ENCODE measurements around the gene DTNBP1.

DTNBP1 gene

DNA sequence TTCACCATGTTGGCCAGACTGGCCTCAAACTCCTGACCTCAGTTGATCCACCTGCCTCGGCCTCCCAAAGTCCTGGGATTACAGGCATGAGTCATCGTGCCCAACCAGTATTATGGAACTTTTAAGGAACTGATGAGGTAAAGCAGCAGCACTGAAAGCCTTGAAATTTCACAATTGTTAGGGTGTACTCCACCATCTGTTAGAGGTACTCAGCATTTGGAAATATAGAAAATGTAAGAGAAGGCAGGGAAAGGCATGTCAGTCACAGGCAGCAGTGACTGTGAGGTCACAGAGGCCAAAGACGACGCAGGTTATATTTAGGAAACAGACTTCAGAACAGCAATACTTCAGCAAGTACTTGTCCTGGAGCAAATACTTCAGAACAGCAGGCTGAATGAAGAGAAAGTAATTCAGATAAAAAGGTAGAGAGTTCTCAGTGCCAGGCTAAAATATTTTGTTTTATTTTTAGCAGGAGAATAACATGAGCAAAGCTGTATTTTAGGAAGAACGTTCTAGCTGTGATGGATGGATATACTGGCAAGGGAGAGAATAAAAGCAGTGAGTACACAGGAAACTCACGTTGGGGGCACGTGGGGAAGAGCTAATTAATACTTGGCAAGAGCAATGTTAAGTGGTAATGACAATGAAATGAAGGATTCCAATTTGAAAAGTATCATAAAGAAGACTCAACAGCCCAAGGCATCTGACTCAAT, 67.2 kb downstream of the DTNBP1 start:
- no peak for DNase-seq (ENCODE audit: low read depth)
- TF ChIP-seq, protein P1, sequence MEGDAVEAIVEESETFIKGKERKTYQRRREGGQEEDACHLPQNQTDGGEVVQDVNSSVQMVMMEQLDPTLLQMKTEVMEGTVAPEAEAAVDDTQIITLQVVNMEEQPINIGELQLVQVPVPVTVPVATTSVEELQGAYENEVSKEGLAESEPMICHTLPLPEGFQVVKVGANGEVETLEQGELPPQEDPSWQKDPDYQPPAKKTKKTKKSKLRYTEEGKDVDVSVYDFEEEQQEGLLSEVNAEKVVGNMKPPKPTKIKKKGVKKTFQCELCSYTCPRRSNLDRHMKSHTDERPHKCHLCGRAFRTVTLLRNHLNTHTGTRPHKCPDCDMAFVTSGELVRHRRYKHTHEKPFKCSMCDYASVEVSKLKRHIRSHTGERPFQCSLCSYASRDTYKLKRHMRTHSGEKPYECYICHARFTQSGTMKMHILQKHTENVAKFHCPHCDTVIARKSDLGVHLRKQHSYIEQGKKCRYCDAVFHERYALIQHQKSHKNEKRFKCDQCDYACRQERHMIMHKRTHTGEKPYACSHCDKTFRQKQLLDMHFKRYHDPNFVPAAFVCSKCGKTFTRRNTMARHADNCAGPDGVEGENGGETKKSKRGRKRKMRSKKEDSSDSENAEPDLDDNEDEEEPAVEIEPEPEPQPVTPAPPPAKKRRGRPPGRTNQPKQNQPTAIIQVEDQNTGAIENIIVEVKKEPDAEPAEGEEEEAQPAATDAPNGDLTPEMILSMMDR (IDR thresholded peaks at IDR 0.05; ENCODE audit: low read depth, low read length, missing control alignments): no peak
- H3K4me3 ChIP-seq (ENCODE audit: low read depth, low read length): no peak overlapping the region

DNA sequence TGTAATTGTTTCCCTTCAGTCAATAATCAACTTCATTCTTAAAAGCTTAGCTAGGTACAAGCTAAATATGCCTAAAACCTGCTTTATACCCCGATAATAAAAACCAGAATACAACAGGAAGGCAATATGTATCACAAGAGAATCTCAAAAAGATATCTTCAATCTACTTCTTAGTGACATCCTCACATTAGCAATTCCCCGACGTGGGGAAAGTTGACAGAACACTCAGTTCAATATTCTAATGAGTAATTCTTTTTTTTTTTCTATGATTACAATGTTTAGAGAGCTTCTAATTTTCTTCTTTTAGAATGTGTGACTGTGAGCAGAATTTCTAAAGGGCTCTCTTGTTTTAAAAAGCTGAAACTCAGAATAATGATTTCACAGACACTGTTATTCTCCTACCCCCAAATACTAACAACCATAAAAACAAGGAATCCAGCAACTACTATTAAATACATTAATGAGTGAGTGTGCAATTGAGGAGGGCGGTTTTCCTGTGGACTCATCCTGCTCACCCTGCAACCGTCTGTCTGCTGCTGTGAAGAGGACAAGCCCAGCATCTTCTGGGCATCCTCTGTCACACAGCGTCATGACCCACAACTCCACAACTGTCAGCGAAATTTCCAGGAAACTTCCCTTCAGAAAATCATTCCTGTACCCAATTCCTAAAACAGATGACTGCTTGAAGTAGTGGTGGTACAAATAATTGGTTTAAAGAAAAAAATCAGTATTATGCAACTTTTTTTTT, 68.1 kb downstream of the DTNBP1 start:
- H3K4me3 ChIP-seq (ENCODE audit: low read depth, low read length): no peak overlapping the region
- DNase-seq (ENCODE audit: low read depth): no peak
- TF ChIP-seq, protein P1 (IDR thresholded peaks at IDR 0.05; ENCODE audit: low read depth, low read length, missing control alignments): no peak

DNA sequence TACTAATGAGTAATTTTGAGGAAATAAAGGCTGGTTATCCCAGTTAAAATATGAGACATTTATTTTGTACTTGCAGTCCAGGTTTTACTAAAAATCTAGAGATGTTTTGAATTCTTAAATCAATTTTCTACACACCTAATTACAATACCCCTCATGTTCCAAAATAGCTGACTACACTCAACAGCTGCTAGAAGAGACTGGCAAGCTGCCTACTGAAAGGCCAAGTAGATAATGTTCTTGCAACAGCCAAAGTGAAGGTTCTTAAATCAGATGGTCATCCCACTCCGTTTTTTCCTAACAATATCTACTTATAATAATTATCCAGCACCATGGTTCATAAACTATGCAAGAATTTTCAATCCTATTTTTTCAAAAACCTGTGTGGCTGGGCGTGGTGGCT, 69.0 kb downstream of the DTNBP1 start:
- H3K4me3 ChIP-seq (ENCODE audit: low read depth, low read length): no peak overlapping the region
- TF ChIP-seq, protein P1 (IDR thresholded peaks at IDR 0.05; ENCODE audit: low read depth, low read length, missing control alignments): no peak
- no peak for DNase-seq (ENCODE audit: low read depth)

DNA sequence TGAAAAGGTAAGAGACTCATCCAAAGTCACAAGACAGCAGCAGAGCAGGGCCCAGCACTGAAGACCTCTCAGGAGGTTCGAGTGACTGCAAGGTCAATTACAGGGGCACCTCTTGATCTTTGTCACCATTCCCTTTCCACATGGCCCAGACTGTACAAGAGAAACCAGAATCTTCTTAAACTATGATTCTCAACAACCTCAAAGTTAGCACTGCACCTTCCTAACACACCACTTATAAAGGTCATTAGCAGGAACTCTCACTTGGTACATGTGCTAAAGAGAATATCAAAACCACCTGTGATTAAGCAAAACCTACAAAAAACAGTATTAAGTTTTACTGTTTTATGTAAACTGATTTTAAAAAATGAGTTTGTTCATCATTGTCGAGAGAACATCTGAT, 70.2 kb downstream of the DTNBP1 start:
- H3K4me3 ChIP-seq (ENCODE audit: low read depth, low read length): no peak overlapping the region
- no peak for DNase-seq (ENCODE audit: low read depth)
- TF ChIP-seq, protein P1 (IDR thresholded peaks at IDR 0.05; ENCODE audit: low read depth, low read length, missing control alignments): no peak

DNA sequence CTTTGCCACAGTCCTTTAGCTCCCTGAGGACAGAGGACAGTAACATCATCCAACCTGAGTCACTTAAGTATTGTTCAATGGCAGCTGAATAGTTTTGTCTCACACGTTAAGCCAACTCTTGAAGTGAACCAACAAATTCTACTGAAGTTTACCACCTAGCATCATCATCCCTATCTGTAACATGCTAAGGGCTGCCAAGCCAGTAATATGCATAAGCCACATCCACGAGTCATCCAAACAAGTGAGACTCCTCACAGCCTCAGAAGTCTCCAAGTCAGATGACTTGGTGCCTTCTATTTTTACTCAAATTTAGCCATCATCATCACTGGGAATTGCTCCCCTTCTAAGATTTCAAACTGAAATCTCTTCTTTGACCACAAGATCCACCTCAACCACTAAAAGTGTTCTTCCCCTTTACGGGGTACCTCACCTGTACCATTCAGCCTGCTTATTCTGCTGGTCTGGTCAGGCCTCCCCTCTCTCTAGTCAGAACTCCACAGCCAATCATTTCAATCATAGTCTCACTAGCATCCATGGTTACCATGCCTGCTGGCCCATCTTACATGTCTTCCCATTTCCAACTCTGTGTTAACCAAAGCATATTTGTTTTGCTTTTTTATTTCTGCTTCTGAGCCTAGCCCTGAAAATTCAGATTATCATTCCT, 73.7 kb downstream of the DTNBP1 start:
- TF ChIP-seq, protein P1 (IDR thresholded peaks at IDR 0.05; ENCODE audit: low read depth, low read length, missing control alignments): no peak
- DNase-seq (ENCODE audit: low read depth): no peak
- no peak overlapping the region for H3K4me3 ChIP-seq (ENCODE audit: low read depth, low read length)

DNA sequence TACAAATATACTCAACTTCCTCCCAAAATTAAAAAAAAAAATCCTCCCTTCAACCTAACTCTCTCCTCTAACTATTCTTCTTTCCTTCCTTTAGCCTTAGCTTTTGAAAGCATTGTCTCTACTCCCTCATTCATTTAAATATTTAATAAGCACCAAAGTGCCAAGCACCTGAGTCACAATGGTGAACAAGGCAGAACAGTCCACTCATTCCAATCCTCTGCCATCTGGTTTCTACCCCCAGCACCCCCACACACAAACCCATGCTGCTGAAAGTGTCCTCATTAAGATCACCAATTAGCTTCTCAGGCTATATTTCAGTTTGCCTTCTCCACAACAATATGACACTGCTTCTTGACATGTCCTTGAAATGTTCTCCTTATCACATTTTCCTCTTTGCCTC, 76.3 kb downstream of the DTNBP1 start:
- DNase-seq (ENCODE audit: low read depth): no peak
- TF ChIP-seq, protein P1 (IDR thresholded peaks at IDR 0.05; ENCODE audit: low read depth, low read length, missing control alignments): no peak
- H3K4me3 ChIP-seq (ENCODE audit: low read depth, low read length): no peak overlapping the region

Measured in GM12864 (cell line).